B cell (primary cell): ENCODE measurements around the gene FAM210B. TPM values are rescaled to one million over a fixed set of nuclear protein-coding genes. Genes with fewer than 3 reads are reported as not detected.

Source experiments
- ATAC-seq: fragments of 200-7000 bp; cut with Tn5 transposase; one replicate; pipeline ENCODE4 v1.10.0; 2021; ENCODE audit warnings: low read depth, mild to moderate bottlenecking, moderate number of reproducible peaks, moderate library complexity
- CTCF ChIA-PET: fragments of 350-600 bp; sonication (Branson Sonifier 250); formaldehyde crosslinking; loops from one replicate; lab custom pipeline; 2021; ENCODE audit warnings: antibody characterized with exemption, inconsistent platforms; lab: Charles Lee
- POLR2A ChIA-PET: fragments of 350-600 bp; sonication (Branson Sonifier 250); formaldehyde crosslinking; loops from one replicate; lab custom pipeline; 2021; ENCODE audit warnings: antibody characterized with exemption; lab: Charles Lee
- DNase-seq: peaks from one replicate; pipeline ENCODE4 v3.0.0; 2013
- H2AFZ ChIP-seq: 2 replicates; pipeline ENCODE4 v1.6.1; 2012; ENCODE audit warnings: mild to moderate bottlenecking, low read depth, low read length; ENCODE audit not compliant: insufficient read depth, poor library complexity, severe bottlenecking
- H3K27ac ChIP-seq, 2 donors: 1 replicate in 1 of 2; 2 replicates in 1 of 2; pipeline ENCODE4 v1.5.1; 2012 to 2013; ENCODE audit warnings: low read length in 2 of 2, mild to moderate bottlenecking in 2 of 2, moderate library complexity in 1 of 2
- H3K27me3 ChIP-seq, 4 experiments: fragments of 200-600 bp in 1 of 4; sonication (generic) in 1 of 4; replicated peaks in 1 of 4; 1 replicate in 2 of 4; 2 replicates in 2 of 4; pipeline versions ENCODE4 v1.6.1 to v1.7.0; 2013 to 2016; ENCODE audit warnings: low read length in 3 of 4, mild to moderate bottlenecking in 2 of 4, mixed read lengths in 1 of 4, moderate library complexity in 1 of 4; ENCODE audit not compliant: insufficient read depth in 4 of 4, control insufficient read depth in 3 of 4; ENCODE audit errors: control extremely low read depth in 1 of 4
- H3K36me3 ChIP-seq, 2 experiments: replicated peaks in 1 of 2; 1 replicate in 1 of 2; 2 replicates in 1 of 2; pipeline versions ENCODE4 v1.6.1 to v1.7.1; 2013; ENCODE audit warnings: low read length in 1 of 2; ENCODE audit not compliant: insufficient read depth in 2 of 2, control insufficient read depth in 1 of 2; ENCODE audit errors: control extremely low read depth in 1 of 2, extremely low read depth in 1 of 2
- H3K4me1 ChIP-seq, 2 donors: fragments of 200-600 bp in 1 of 2; sonication (generic) in 1 of 2; 1 replicate in 1 of 2; 2 replicates in 1 of 2; pipeline versions ENCODE4 v1.5.1 to v1.6.1; 2013 to 2017; ENCODE audit warnings: low read length in 2 of 2; ENCODE audit not compliant: control insufficient read depth in 2 of 2, insufficient read depth in 2 of 2
- H3K4me2 ChIP-seq: replicated peaks from 2 replicates; pipeline ENCODE3; 2012; ENCODE audit warnings: mild to moderate bottlenecking, low read depth, low read length; ENCODE audit not compliant: poor library complexity, severe bottlenecking
- H3K4me3 ChIP-seq, 5 experiments: fragments of 200-600 bp in 1 of 5; sonication (generic) in 1 of 5; 1 replicate in 3 of 5; 2 replicates in 2 of 5; pipeline versions ENCODE4 v1.5.1 to v1.7.0; 2011 to 2016; ENCODE audit warnings: low read length in 4 of 5, mild to moderate bottlenecking in 4 of 5, low read depth in 2 of 5, control low read depth in 1 of 5, moderate library complexity in 1 of 5; ENCODE audit not compliant: insufficient read depth in 1 of 5; ENCODE audit errors: control extremely low read depth in 1 of 5, extremely low read depth in 1 of 5
- H3K79me2 ChIP-seq: fragments of 200-600 bp; sonication (generic); one replicate; pipeline ENCODE4 v1.6.0; 2016; ENCODE audit warnings: low read length; ENCODE audit not compliant: control insufficient read depth, insufficient read depth
- H3K9ac ChIP-seq: fragments of 200-600 bp; sonication (generic); 2 replicates; pipeline ENCODE4 v1.6.1; 2017; ENCODE audit warnings: mild to moderate bottlenecking, low read length, moderate library complexity
- H3K9me3 ChIP-seq, 3 donors: one replicate each; pipeline versions ENCODE4 v1.6.1 to v1.7.1; 2013; ENCODE audit warnings: low read length in 2 of 3; ENCODE audit not compliant: control insufficient read depth in 2 of 3, insufficient read depth in 1 of 3; ENCODE audit errors: control extremely low read depth in 1 of 3
- H4K20me1 ChIP-seq: 2 replicates; pipeline ENCODE4 v1.6.0; 2012; ENCODE audit warnings: mild to moderate bottlenecking, low read length; ENCODE audit not compliant: insufficient read depth, control insufficient read depth, poor library complexity, severe bottlenecking
- H3K27ac Mint-ChIP-seq: one replicate; pipeline ENCODE4 v1.8.0; 2021; ENCODE audit warnings: mixed read lengths
- H3K27me3 Mint-ChIP-seq: one replicate; pipeline ENCODE4 v1.8.0; 2021; ENCODE audit warnings: mixed read lengths
- H3K4me1 Mint-ChIP-seq: one replicate; pipeline ENCODE4 v1.8.0; 2021; ENCODE audit warnings: mixed read lengths
- H3K4me3 Mint-ChIP-seq: one replicate; pipeline ENCODE4 v1.8.0; 2021; ENCODE audit warnings: mixed read lengths
- H3K9me3 Mint-ChIP-seq: one replicate; pipeline ENCODE4 v1.8.0; 2022; ENCODE audit warnings: mixed read lengths; ENCODE audit not compliant: insufficient read depth
- CTCF ChIP-seq: fragments of 200-600 bp; IDR thresholded peaks from one replicate; pipeline ENCODE4 v1.8.0; 2022; ENCODE audit warnings: antibody characterized with exemption, mild to moderate bottlenecking
- EZH2 ChIP-seq: IDR thresholded peaks from 2 replicates; pipeline ENCODE4 v1.6.1; 2012; ENCODE audit warnings: borderline replicate concordance, low read depth, mild to moderate bottlenecking, moderate library complexity, low read length; ENCODE audit not compliant: insufficient read depth, poor library complexity, severe bottlenecking
- WGBS: methylation state at CpG from one replicate; pipeline ENCODE4 v1.1.5; 2013; ENCODE audit warnings: missing lambda C conversion rate; ENCODE audit not compliant: insufficient coverage; 5-methylcytosine and 5-hydroxymethylcytosine counted together
- intact Hi-C: fragments of 100-400 bp; cut with micrococcal nuclease; formaldehyde crosslinking; loops from one replicate; pipeline ENCODE4 v1.10.0; 2022
- polyA plus RNA-seq: library from polyadenylated mRNA; depleted of rRNA; stranded (reverse); fragments of >200 nt; gene quantifications from 2 replicates; pipeline ENCODE4 v1.2.3, GENCODE V29; 2012
- total RNA-seq, 2 donors: library from RNA; stranded (reverse); fragments of 120-200 nt in 1 of 2; gene quantifications; 1 replicate in 1 of 2; 2 replicates in 1 of 2; pipeline versions ENCODE4 v1.2.3 to v1.2.4, GENCODE V29; 2013 to 2022

The FAM210B gene
- total and polyA plus RNA-seq, 2 donors (not counting 1 experiment from before 2014, with no cell fraction given) = 4.0 to 13.6 TPM

- no peak for ATAC-seq
- peak overlapping the region; percentile 89 for H3K4me3 Mint-ChIP-seq
- H3K4me2 ChIP-seq = peak overlapping the region; percentile 98
- DNase-seq = no peak
- peaks cover 14% of the 10 kb centered on the region for H3K4me1 Mint-ChIP-seq
- H3K4me1 ChIP-seq = peaks cover 0 to 15% of the 10 kb centered on the region in 2 donors
- no peak overlapping the region for H3K9ac ChIP-seq
- no peaks in the 10 kb centered on the region for H4K20me1 ChIP-seq
- intact Hi-C loops = no loop called here
- TF ChIP-seq EZH2 (no peak), CTCF (no peak)
- WGBS = 92% methylated on average over 12 of the region's 14 CpGs
- H3K36me3 ChIP-seq = no peaks in the 10 kb centered on the region
- H3K27ac Mint-ChIP-seq = no peak overlapping the region
- ChIA-PET CTCF (no interaction called here), POLR2A (no interaction called here)
- no peaks in the 10 kb centered on the region for H3K9me3 ChIP-seq
- no peaks in the 10 kb centered on the region for H3K79me2 ChIP-seq
- no peak overlapping the region for H3K27ac ChIP-seq
- no peaks in the 10 kb centered on the region for H3K27me3 Mint-ChIP-seq
- H3K4me3 ChIP-seq = no peak overlapping the region
- H2AFZ ChIP-seq = no peak overlapping the region
- no peaks in the 10 kb centered on the region for H3K9me3 Mint-ChIP-seq
- no peaks in the 10 kb centered on the region for H3K27me3 ChIP-seq
Measured at GRCh38 chr20:56360133-56360907, 1.5 kb downstream of the FAM210B start.

- Histone ChIP-seq H2AFZ (no peak overlapping the region), H3K9ac (no peak overlapping the region)
- 97% methylated on average over 8 of the region's 8 CpGs for WGBS
Measured at GRCh38 chr20:56360908-56361205, 2.1 kb downstream of the FAM210B start.

More at GRCh38 chr20:56360908-56361205, 2.1 kb downstream of the FAM210B start:
- ATAC-seq (no peak), DNase-seq (no peak)
- ChIA-PET POLR2A (no interaction called here), CTCF (no interaction called here)
- Mint-ChIP-seq H3K4me3 (peak overlapping the region; percentile 89), H3K9me3 (no peaks in the 10 kb centered on the region), H3K27ac (no peak overlapping the region), H3K27me3 (no peaks in the 10 kb centered on the region), H3K4me1 (peaks cover 14% of the 10 kb centered on the region)
- no peak overlapping the region for H3K27ac ChIP-seq
- H3K79me2 ChIP-seq = no peaks in the 10 kb centered on the region
- no peaks in the 10 kb centered on the region for H4K20me1 ChIP-seq
- H3K36me3 ChIP-seq = no peaks in the 10 kb centered on the region
- intact Hi-C loops = no loop called here
- H3K4me3 ChIP-seq = no peak overlapping the region
- no peak overlapping the region for H3K4me2 ChIP-seq
- TF ChIP-seq EZH2 = no peak
- no peak for TF ChIP-seq CTCF
- H3K4me1 ChIP-seq = peaks cover 0 to 15% of the 10 kb centered on the region in 2 donors
- no peaks in the 10 kb centered on the region for H3K27me3 ChIP-seq
- no peaks in the 10 kb centered on the region for H3K9me3 ChIP-seq
